Testis (tissue), 3 donors: Measurements from ENCODE around the gene AKAP6. TPM values are rescaled to one million over a fixed set of nuclear protein-coding genes. Genes with fewer than 3 reads are reported as not detected.

Experiments
- DNase-seq: peaks from one replicate; pipeline ENCODE4 v3.0.0-alpha.2; 2019
- H3K27ac ChIP-seq, 2 donors: fragments of 200-600 bp; sonication (generic); one replicate each; pipeline ENCODE4 v1.5.1; 2019
- H3K27me3 ChIP-seq: fragments of 200-600 bp; sonication (generic); one replicate; pipeline ENCODE4 v1.5.1; 2019
- H3K36me3 ChIP-seq: fragments of 200-600 bp; sonication (generic); one replicate; pipeline ENCODE4 v1.5.1; 2017; ENCODE audit warnings: low read depth; ENCODE audit errors: missing control alignments
- H3K4me1 ChIP-seq: fragments of 200-600 bp; sonication (generic); one replicate; pipeline ENCODE4 v1.5.1; 2019
- H3K4me3 ChIP-seq, 2 donors: fragments of 200-600 bp; sonication (generic); one replicate each; pipeline ENCODE4 v1.5.1; 2017 to 2019
- H3K9me3 ChIP-seq: fragments of 200-600 bp; sonication (generic); one replicate; pipeline ENCODE4 v1.5.1; 2017
- CTCF ChIP-seq, 3 experiments: fragments of 450-650 bp in 2 of 3; fragments of 200-600 bp in 1 of 3; sonication (generic) in 1 of 3; IDR thresholded peaks; one replicate each; pipeline ENCODE4 v1.5.1; 2016 to 2019; ENCODE audit warnings: antibody characterized with exemption in 3 of 3, mild to moderate bottlenecking in 2 of 3, moderate library complexity in 1 of 3
- POLR2A ChIP-seq: fragments of 450-650 bp; IDR thresholded peaks from one replicate; pipeline ENCODE4 v1.6.1; 2017; ENCODE audit warnings: antibody characterized with exemption, mild to moderate bottlenecking, moderate library complexity
- WGBS, 2 donors: methylation state at CpG; one replicate each; pipeline ENCODE4 v1.1.5; 2018; 5-methylcytosine and 5-hydroxymethylcytosine counted together
- intact Hi-C: fragments of 100-400 bp; cut with DNase I; formaldehyde crosslinking; loops from one replicate; pipeline ENCODE4 v1.15.1; 2023; ENCODE audit warnings: low total_unique reads
- polyA plus RNA-seq: library from polyadenylated mRNA; stranded (reverse); fragments of 350-450 nt; fragmentation: Illumina TruSeq; extraction: RNeasy Lipid Tissue Mini Kit (QIAGEN cat#74804); gene quantifications from one replicate; pipeline ENCODE4 v1.2.3, GENCODE V29; 2014; ENCODE audit warnings: low read depth, low replicate concordance; ENCODE audit not compliant: insufficient read depth
- total RNA-seq, 2 donors: library from RNA; depleted of rRNA; stranded (reverse); fragments of >200 nt; gene quantifications; one replicate each; pipeline ENCODE4 v1.2.3, GENCODE V29; 2016

Gene AKAP6
- total and polyA plus RNA-seq, 3 donors from 2014 or later: 26.6 to 30.9 (median 30.9) TPM

DNA sequence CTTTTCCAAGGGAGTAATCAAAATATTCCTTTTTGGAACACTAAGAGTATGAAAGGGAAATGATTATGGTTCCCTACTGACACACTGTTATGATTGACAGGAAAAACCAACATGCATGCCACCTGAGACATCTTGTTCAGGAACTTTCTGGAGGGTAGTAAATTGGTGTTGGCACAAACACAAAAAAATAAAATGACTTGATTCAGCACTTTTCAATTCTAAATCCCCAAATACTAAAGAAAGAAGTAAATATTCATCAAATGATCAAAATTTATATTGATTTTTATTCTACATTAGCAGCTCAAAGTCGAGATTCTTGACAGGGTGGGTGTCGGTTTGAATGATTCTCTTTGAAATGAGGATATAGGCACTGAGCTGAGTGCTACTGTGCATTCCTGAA is 338.2 kb downstream of the AKAP6 start:
- H3K27ac ChIP-seq: no peak overlapping the region
- H3K27me3 ChIP-seq: no peaks in the 10 kb centered on the region
- intact Hi-C loops: no loop called here
- DNase-seq: no peak
- no peak for TF ChIP-seq POLR2A
- 87 to 90% methylated on average over 2 of the region's 2 CpGs for WGBS, 2 donors
- no peaks in the 10 kb centered on the region for H3K4me1 ChIP-seq
- no peaks in the 10 kb centered on the region for H3K36me3 ChIP-seq
- H3K4me3 ChIP-seq: no peak overlapping the region
- H3K9me3 ChIP-seq: no peaks in the 10 kb centered on the region

GRCh38 chr14:32667791-32668190 is 338.7 kb downstream of the AKAP6 start:
- intact Hi-C loops: no loop called here
- no peak for TF ChIP-seq POLR2A
- TF ChIP-seq CTCF (IDR thresholded peaks at IDR 0.05): no peak
- WGBS, 2 donors: 92 to 96% methylated on average over 1 of the region's 1 CpG

GRCh38 chr14:32669391-32669790 is 340.3 kb downstream of the AKAP6 start:
- Histone ChIP-seq H3K4me1 (no peaks in the 10 kb centered on the region), H3K4me3 (no peak overlapping the region), H3K27ac (no peak overlapping the region), H3K9me3 (no peaks in the 10 kb centered on the region), H3K27me3 (no peaks in the 10 kb centered on the region), H3K36me3 (no peaks in the 10 kb centered on the region)
- 52 to 67% methylated on average over 2 of the region's 2 CpGs for WGBS, 2 donors
- intact Hi-C loops: no loop called here
- no peak for DNase-seq
- TF ChIP-seq POLR2A (no peak), CTCF (IDR thresholded peaks at IDR 0.05) (no peak)

More at GRCh38 chr14:32667791-32668190, 338.7 kb downstream of the AKAP6 start:
- Histone ChIP-seq H3K27ac (no peak overlapping the region), H3K4me1 (no peaks in the 10 kb centered on the region), H3K36me3 (no peaks in the 10 kb centered on the region), H3K4me3 (no peak overlapping the region), H3K27me3 (no peaks in the 10 kb centered on the region), H3K9me3 (no peaks in the 10 kb centered on the region)
- DNase-seq: no peak

DNA sequence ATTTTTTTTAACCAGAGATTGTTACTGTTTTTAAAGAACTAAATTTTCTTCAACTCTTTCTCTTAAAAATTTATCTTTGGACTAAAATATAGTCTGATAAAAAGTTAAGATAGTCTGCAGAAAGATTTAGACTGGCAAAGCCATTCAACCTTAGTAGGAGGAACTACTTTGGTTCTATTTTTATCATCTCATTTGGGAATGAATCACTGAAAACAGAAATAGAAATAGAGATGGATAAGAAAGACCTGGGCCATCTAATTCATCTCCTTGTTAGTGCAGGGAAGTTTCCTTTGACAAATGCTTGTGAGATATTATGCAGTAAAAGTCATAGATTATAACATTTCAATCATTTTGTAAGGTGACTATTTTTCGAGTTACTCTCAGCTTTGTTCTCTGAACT is 346.3 kb downstream of the AKAP6 start:
- Histone ChIP-seq H3K4me1 (no peaks in the 10 kb centered on the region), H3K27ac (no peak overlapping the region), H3K36me3 (no peaks in the 10 kb centered on the region), H3K4me3 (no peak overlapping the region), H3K27me3 (no peaks in the 10 kb centered on the region), H3K9me3 (no peaks in the 10 kb centered on the region)
- DNase-seq: no peak
- intact Hi-C loops: no loop called here
- no peak for TF ChIP-seq CTCF (IDR thresholded peaks at IDR 0.05)
- TF ChIP-seq POLR2A: no peak
- WGBS, 2 donors: 92% methylated on average over 1 of the region's 1 CpG

GRCh38 chr14:32677129-32677780 is 348.2 kb downstream of the AKAP6 start:
- intact Hi-C loops: no loop called here
- 63 to 68% methylated on average over 5 of the region's 5 CpGs for WGBS, 2 donors
- no peak for DNase-seq
- TF ChIP-seq POLR2A (no peak), CTCF (IDR thresholded peaks at IDR 0.05) (no peak)
- no peak overlapping the region for H3K27ac ChIP-seq
- H3K4me3 ChIP-seq: no peak overlapping the region
- no peaks in the 10 kb centered on the region for H3K36me3 ChIP-seq
- no peaks in the 10 kb centered on the region for H3K27me3 ChIP-seq
- no peaks in the 10 kb centered on the region for H3K4me1 ChIP-seq
- H3K9me3 ChIP-seq: no peaks in the 10 kb centered on the region
